ENCODE data around the gene PHC2.

PHC2 gene

GRCh38 chr1:33366762-33367484, 64.0 kb downstream of the PHC2 start:
- no peak for DNase-seq

GRCh38 chr1:33365560-33365997, 65.3 kb downstream of the PHC2 start:
- DNase-seq, result no peak

- peak; percentile 82 for DNase-seq
Measured at GRCh38 chr1:33364565-33364918, 66.4 kb downstream of the PHC2 start.

- DNase-seq, result no peak
Measured at GRCh38 chr1:33363470-33363861, 67.4 kb downstream of the PHC2 start.

GRCh38 chr1:33363021-33363420, 67.9 kb downstream of the PHC2 start:
- no peak for DNase-seq

- DNase-seq, result no peak
Measured at GRCh38 chr1:33361532-33362235, 69.2 kb downstream of the PHC2 start.

GRCh38 chr1:33360367-33360766, 70.5 kb downstream of the PHC2 start:
- DNase-seq, result no peak

- DNase-seq, result no peak
Measured at GRCh38 chr1:33359931-33360330, 71.0 kb downstream of the PHC2 start.

- DNase-seq, result no peak
Measured at GRCh38 chr1:33358795-33359503, 71.9 kb downstream of the PHC2 start.

GRCh38 chr1:33358114-33358794, 72.6 kb downstream of the PHC2 start:
- no peak for DNase-seq

- DNase-seq, result no peak
Measured at GRCh38 chr1:33357099-33357498, 73.8 kb downstream of the PHC2 start.

- DNase-seq, result no peak
Measured at GRCh38 chr1:33354707-33355316, 76.1 kb downstream of the PHC2 start.

GRCh38 chr1:33353531-33353930, 77.4 kb downstream of the PHC2 start:
- no peak for DNase-seq

GRCh38 chr1:33351281-33351660, 79.6 kb downstream of the PHC2 start:
- DNase-seq, result no peak

GRCh38 chr1:33350611-33351280, 80.1 kb downstream of the PHC2 start:
- DNase-seq, result no peak

- DNase-seq, result peak; percentile 41
Measured at GRCh38 chr1:33349778-33350610, 80.9 kb downstream of the PHC2 start.

- no peak for DNase-seq
Measured at GRCh38 chr1:33349081-33349759, 81.7 kb downstream of the PHC2 start.

GRCh38 chr1:33348676-33349080, 82.2 kb downstream of the PHC2 start:
- DNase-seq, result no peak

- DNase-seq, result no peak
Measured at GRCh38 chr1:33348194-33348593, 82.7 kb downstream of the PHC2 start.

- DNase-seq, result peak; percentile 53
Measured at GRCh38 chr1:33347650-33347992, 83.3 kb downstream of the PHC2 start.
